IMR-90 (cell line): Measurements from ENCODE around the gene PLPP6. TPM values are rescaled to one million over a fixed set of nuclear protein-coding genes. Genes with fewer than 3 reads are reported as not detected.

Source experiments
- ATAC-seq: fragments of 200-7000 bp; cut with Tn5 transposase; 2 replicates; pipeline ENCODE4 v1.9.1; 2020; ENCODE audit warnings: low read depth, mild to moderate bottlenecking, moderate library complexity
- BruUV-seq: library from RNA; stranded (reverse); fragments of 400-500 nt; replicated peaks from 2 replicates; lab custom pipeline; 2021; lab: Mats Ljungman, UMichigan
- CTCF ChIA-PET: fragments of 300-600 bp; formaldehyde crosslinking; extraction: SDS; loops from one replicate; lab custom pipeline; 2021; ENCODE audit warnings: antibody characterized with exemption; lab: Yijun Ruan, JAX
- POLR2A ChIA-PET: fragments of 300-600 bp; sonication (Branson Sonifier 250); formaldehyde crosslinking; loops from one replicate; lab custom pipeline; 2022; ENCODE audit warnings: antibody characterized with exemption; ENCODE audit not compliant: unreplicated experiment; lab: Charles Lee
- DNase-seq: peaks from one replicate; pipeline ENCODE4 v3.0.0; 2013
- H2AFZ ChIP-seq: replicated peaks from 2 replicates; pipeline ENCODE3; 2013; ENCODE audit warnings: low read length, mild to moderate bottlenecking; ENCODE audit not compliant: poor library complexity
- H2AK5ac ChIP-seq: 2 replicates; pipeline ENCODE4 v1.6.1; 2013; ENCODE audit warnings: low read depth, low read length, inconsistent platforms
- H2AK9ac ChIP-seq: replicated peaks from 2 replicates; pipeline ENCODE3; 2013; ENCODE audit warnings: mild to moderate bottlenecking, low read depth, low read length, moderate library complexity; ENCODE audit not compliant: poor library complexity
- H2BK120ac ChIP-seq: 2 replicates; pipeline ENCODE4 v1.6.1; 2013; ENCODE audit warnings: low read depth, low read length, inconsistent platforms
- H2BK15ac ChIP-seq: 3 replicates; pipeline ENCODE4 v1.6.1; 2013; ENCODE audit warnings: low read depth, low read length, inconsistent platforms
- H2BK20ac ChIP-seq: 2 replicates; pipeline ENCODE4 v1.6.1; 2013; ENCODE audit warnings: low read depth, mild to moderate bottlenecking, inconsistent platforms, low read length, moderate library complexity
- H2BK5ac ChIP-seq: 2 replicates; pipeline ENCODE4 v1.6.1; 2013; ENCODE audit warnings: mild to moderate bottlenecking, low read depth, low read length, inconsistent platforms; ENCODE audit not compliant: poor library complexity, severe bottlenecking
- H3K14ac ChIP-seq: replicated peaks from 2 replicates; pipeline ENCODE4 v1.6.1; 2013; ENCODE audit warnings: low read depth, low read length, inconsistent platforms
- H3K18ac ChIP-seq: 2 replicates; pipeline ENCODE4 v1.6.1; 2013; ENCODE audit warnings: low read depth, low read length, control low read depth
- H3K23ac ChIP-seq: 2 replicates; pipeline ENCODE4 v1.6.1; 2013; ENCODE audit warnings: low read depth, low read length, inconsistent platforms
- H3K27ac ChIP-seq: 2 replicates; pipeline ENCODE4 v1.5.1; 2013; ENCODE audit warnings: mild to moderate bottlenecking, control low read depth, low read length; ENCODE audit not compliant: insufficient read depth
- H3K27me3 ChIP-seq: 2 replicates; pipeline ENCODE4 v1.6.1; 2013; ENCODE audit warnings: low read length; ENCODE audit not compliant: control insufficient read depth, insufficient read depth
- H3K36me3 ChIP-seq: 2 replicates; pipeline ENCODE4 v1.6.1; 2013; ENCODE audit warnings: low read length, mixed read lengths; ENCODE audit not compliant: control insufficient read depth, insufficient read depth
- H3K4ac ChIP-seq: 2 replicates; pipeline ENCODE4 v1.6.1; 2013; ENCODE audit warnings: low read depth, low read length, inconsistent platforms
- H3K4me1 ChIP-seq: 2 replicates; pipeline ENCODE4 v1.6.1; 2013; ENCODE audit warnings: low read length, mixed read lengths; ENCODE audit not compliant: control insufficient read depth, insufficient read depth
- H3K4me2 ChIP-seq: 2 replicates; pipeline ENCODE4 v1.6.1; 2013; ENCODE audit warnings: low read depth, mild to moderate bottlenecking, control low read depth, low read length, moderate library complexity
- H3K4me3 ChIP-seq: 2 replicates; pipeline ENCODE4 v1.5.1; 2013; ENCODE audit warnings: low read depth, mild to moderate bottlenecking, control low read depth, low read length, moderate library complexity; ENCODE audit not compliant: insufficient read depth
- H3K56ac ChIP-seq: 2 replicates; pipeline ENCODE4 v1.6.1; 2013; ENCODE audit warnings: low read length, inconsistent platforms; ENCODE audit not compliant: insufficient read depth; ENCODE audit errors: extremely low read depth
- H3K79me1 ChIP-seq, 2 experiments: 2 replicates each; pipeline ENCODE4 v1.6.1; 2013; ENCODE audit warnings: low read length in 2 of 2, inconsistent platforms in 1 of 2, low read depth in 1 of 2
- H3K9ac ChIP-seq: 2 replicates; pipeline ENCODE4 v1.6.1; 2013; ENCODE audit warnings: low read depth, low read length, control low read depth
- H3K9me1 ChIP-seq: 2 replicates; pipeline ENCODE4 v1.6.1; 2013; ENCODE audit warnings: low read length, inconsistent platforms; ENCODE audit not compliant: insufficient read depth
- H3K9me3 ChIP-seq: 2 replicates; pipeline ENCODE4 v1.6.1; 2013; ENCODE audit warnings: low read length; ENCODE audit not compliant: control insufficient read depth, insufficient read depth
- H4K20me1 ChIP-seq: 2 replicates; pipeline ENCODE4 v1.6.1; 2013; ENCODE audit warnings: low read length, inconsistent platforms; ENCODE audit not compliant: insufficient read depth
- H4K5ac ChIP-seq: 2 replicates; pipeline ENCODE4 v1.6.1; 2013; ENCODE audit warnings: mild to moderate bottlenecking, low read depth, low read length, control low read depth
- H4K8ac ChIP-seq, 2 experiments: 2 replicates each; pipeline ENCODE4 v1.6.1; 2013; ENCODE audit warnings: low read depth in 2 of 2, low read length in 2 of 2, control low read depth in 1 of 2, inconsistent platforms in 1 of 2
- H4K91ac ChIP-seq: 2 replicates; pipeline ENCODE4 v1.6.1; 2013; ENCODE audit warnings: low read depth, low read length, inconsistent platforms; ENCODE audit not compliant: insufficient read depth
- BHLHE40 ChIP-seq: fragments of 150-350 bp; IDR thresholded peaks from 2 replicates; pipeline ENCODE4 v1.6.1; 2016; ENCODE audit warnings: mild to moderate bottlenecking, low read depth, low read length
- CEBPB ChIP-seq: IDR thresholded peaks from 2 replicates; pipeline ENCODE4 v1.6.1; 2012; ENCODE audit warnings: low read depth, low read length, improper control_type of control experiment
- FOS ChIP-seq: fragments of 150-350 bp; IDR thresholded peaks from 2 replicates; pipeline ENCODE4 v1.6.1; 2016; ENCODE audit warnings: low read depth, low read length
- MAZ ChIP-seq: IDR thresholded peaks from 2 replicates; pipeline ENCODE4 v1.6.1; 2012; ENCODE audit warnings: low read depth, mild to moderate bottlenecking, low read length, improper control_type of control experiment, moderate library complexity, borderline replicate concordance
- MXI1 ChIP-seq: IDR thresholded peaks from 2 replicates; pipeline ENCODE4 v1.6.1; 2012; ENCODE audit warnings: low read depth, mild to moderate bottlenecking, low read length, moderate library complexity, borderline replicate concordance
- NFE2L2 ChIP-seq: fragments of 150-350 bp; IDR thresholded peaks from 2 replicates; pipeline ENCODE4 v1.6.1; 2016; ENCODE audit warnings: low read depth, mild to moderate bottlenecking, low read length
- POLR2A ChIP-seq: IDR thresholded peaks from 2 replicates; pipeline ENCODE4 v1.6.1; 2012; ENCODE audit warnings: mild to moderate bottlenecking, low read depth, low read length
- RAD21 ChIP-seq: IDR thresholded peaks from 2 replicates; pipeline ENCODE4 v1.6.1; 2012; ENCODE audit warnings: low read length, improper control_type of control experiment
- RCOR1 ChIP-seq: IDR thresholded peaks from 2 replicates; pipeline ENCODE4 v1.6.1; 2012; ENCODE audit warnings: mild to moderate bottlenecking, low read length, improper control_type of control experiment; ENCODE audit not compliant: insufficient replicate concordance
- SMC3 ChIP-seq: fragments of 150-350 bp; IDR thresholded peaks from 2 replicates; pipeline ENCODE4 v1.6.1; 2016; ENCODE audit warnings: low read depth, mild to moderate bottlenecking, antibody characterized with exemption, low read length, moderate library complexity
- WGBS, 2 experiments: methylation state at CpG; one replicate each; pipeline versions ENCODE4 v1.1.5 to v1.1.7; 2013; ENCODE audit warnings: missing lambda C conversion rate in 2 of 2; ENCODE audit not compliant: insufficient read length in 1 of 2; ENCODE audit errors: extremely low coverage in 2 of 2; 5-methylcytosine and 5-hydroxymethylcytosine counted together
- dilution Hi-C: fragments of 300-500 bp; cut with HindIII; formaldehyde crosslinking; loops from one replicate; pipeline ENCODE4 v1.14.3; 2018; ENCODE audit warnings: low sequenced_read_pairs; ENCODE audit not compliant: unreplicated experiment
- in situ Hi-C: fragments of 300-500 bp; cut with MboI; formaldehyde crosslinking; loops from 3 replicates; pipeline ENCODE4 v1.14.3; 2019; ENCODE audit warnings: low sequenced_read_pairs, inconsistent platforms, mixed read lengths
- intact Hi-C: fragments of 100-400 bp; cut with micrococcal nuclease; formaldehyde crosslinking; loops from 2 replicates; pipeline ENCODE4 v1.10.0; 2022
- polyA plus RNA-seq, 3 experiments: library from polyadenylated mRNA; depleted of rRNA; stranded (reverse); fragments of >200 nt; gene quantifications; 2 replicates each; pipeline ENCODE4 v1.2.3, GENCODE V29; 2012; ENCODE audit warnings: low replicate concordance in 1 of 3
- total RNA-seq: library from RNA; depleted of rRNA; stranded (reverse); fragments of >200 nt; gene quantifications from 2 replicates; pipeline ENCODE4 v1.2.3, GENCODE V29; 2012
- TF ChIP-seq, protein P1 (sequence below): fragments of 150-350 bp; IDR thresholded peaks from 2 replicates; pipeline ENCODE4 v1.6.1; 2017; ENCODE audit warnings: mild to moderate bottlenecking, antibody characterized with exemption, low read length, low read depth

The PLPP6 gene
- total and polyA plus RNA-seq, 2 of the 4 experiments (the other 2 are of a cell fraction), result 3.4 to 5.9 TPM

DNA sequence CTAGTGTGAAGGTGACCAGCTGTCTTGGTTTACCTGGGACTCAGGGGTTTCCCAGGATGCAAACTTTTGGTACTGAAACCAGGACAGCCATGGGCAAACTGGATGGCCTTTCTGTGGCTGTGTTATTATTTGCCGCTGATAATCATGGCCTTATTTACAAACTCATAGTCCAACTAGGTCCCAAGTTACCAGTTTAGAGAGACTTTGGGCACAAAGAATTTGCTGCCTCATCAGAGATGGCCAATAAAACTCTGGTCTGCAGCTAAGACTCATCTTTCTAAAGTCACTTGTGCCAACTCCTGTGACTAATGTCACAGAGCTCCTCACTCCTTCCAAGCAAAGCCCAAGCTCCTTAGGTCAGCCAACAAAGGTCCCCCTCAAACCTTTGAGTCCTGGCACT lies 47.5 kb upstream of the PLPP6 start:
- no TSS peak for BruUV-seq
- Histone ChIP-seq H3K4me1 (no peaks in the 10 kb centered on the region; the same call in 1 of the 2 replicates), H3K9ac (no peak overlapping the region)

More for the DNA sequence above, 47.5 kb upstream of the PLPP6 start:
- no peak overlapping the region for H4K91ac ChIP-seq
- H4K5ac ChIP-seq, result no peak overlapping the region
- no peaks in the 10 kb centered on the region for H3K27me3 ChIP-seq
- ChIA-PET POLR2A (interaction anchor here (0.6 kb wide), 1 partner anchor 30 kb away, joined by 6 read pairs; no protein-coding TSS in a partner anchor), CTCF (interaction anchor here (1.2 kb wide), 1 partner anchor 10 kb away, joined by 3 read pairs; no protein-coding TSS in a partner anchor)
- H3K4ac ChIP-seq, result no peak overlapping the region
- H2BK5ac ChIP-seq, result no peak overlapping the region
- H2AK9ac ChIP-seq, result no peak overlapping the region
- H3K79me1 ChIP-seq, result no peaks in the 10 kb centered on the region
- no peak overlapping the region for H3K4me2 ChIP-seq
- no peak overlapping the region for H2BK20ac ChIP-seq
- no peak for TF ChIP-seq NFE2L2
- no peak for TF ChIP-seq SMC3
- no peak for TF ChIP-seq BHLHE40
- no peak for TF ChIP-seq CEBPB
- no peak for TF ChIP-seq FOS
- TF ChIP-seq, protein P1, sequence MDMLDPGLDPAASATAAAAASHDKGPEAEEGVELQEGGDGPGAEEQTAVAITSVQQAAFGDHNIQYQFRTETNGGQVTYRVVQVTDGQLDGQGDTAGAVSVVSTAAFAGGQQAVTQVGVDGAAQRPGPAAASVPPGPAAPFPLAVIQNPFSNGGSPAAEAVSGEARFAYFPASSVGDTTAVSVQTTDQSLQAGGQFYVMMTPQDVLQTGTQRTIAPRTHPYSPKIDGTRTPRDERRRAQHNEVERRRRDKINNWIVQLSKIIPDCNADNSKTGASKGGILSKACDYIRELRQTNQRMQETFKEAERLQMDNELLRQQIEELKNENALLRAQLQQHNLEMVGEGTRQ, result no peak
- TF ChIP-seq MAZ, result no peak
- TF ChIP-seq RAD21, result no peak
- no peak for TF ChIP-seq POLR2A
- TF ChIP-seq MXI1, result no peak
- no peak for TF ChIP-seq RCOR1
- no peaks in the 10 kb centered on the region for H4K20me1 ChIP-seq
- no peak for DNase-seq
- no peak overlapping the region for H2AK5ac ChIP-seq
- no peak overlapping the region for H3K23ac ChIP-seq
- dilution Hi-C loops (no loop called here), intact Hi-C loops (no loop called here), in situ Hi-C loops (no loop called here)
- no peak overlapping the region for H2BK120ac ChIP-seq
- no peak overlapping the region for H2BK15ac ChIP-seq
- no peak overlapping the region for H2AFZ ChIP-seq
- H3K56ac ChIP-seq, result no peak overlapping the region
- no peak overlapping the region for H3K27ac ChIP-seq
- ATAC-seq, result no peak
- H4K8ac ChIP-seq, result no peak overlapping the region
- H3K18ac ChIP-seq, result no peak overlapping the region
- WGBS, 2 experiments, result no CpG with 5 or more reads among the region's 1 CpG
- H3K9me3 ChIP-seq, result no peaks in the 10 kb centered on the region
- no peak overlapping the region for H3K14ac ChIP-seq
- H3K9me1 ChIP-seq, result no peaks in the 10 kb centered on the region
- H3K4me3 ChIP-seq, result no peak overlapping the region
- H3K36me3 ChIP-seq, result no peaks in the 10 kb centered on the region
